Effector CD8-positive, alpha-beta T cell (primary cell): ENCODE data around the gene B3GNT2.
"Not testable (repeated sequence)": the region's sequence is repeated elsewhere in the genome, so short reads cannot be mapped to it uniquely, and the experiment has no call there.

Source experiments
- DNase-seq: peaks from one replicate; lab custom pipeline; 2025; lab: John Stamatoyannopoulos, UW

Gene B3GNT2

DNA sequence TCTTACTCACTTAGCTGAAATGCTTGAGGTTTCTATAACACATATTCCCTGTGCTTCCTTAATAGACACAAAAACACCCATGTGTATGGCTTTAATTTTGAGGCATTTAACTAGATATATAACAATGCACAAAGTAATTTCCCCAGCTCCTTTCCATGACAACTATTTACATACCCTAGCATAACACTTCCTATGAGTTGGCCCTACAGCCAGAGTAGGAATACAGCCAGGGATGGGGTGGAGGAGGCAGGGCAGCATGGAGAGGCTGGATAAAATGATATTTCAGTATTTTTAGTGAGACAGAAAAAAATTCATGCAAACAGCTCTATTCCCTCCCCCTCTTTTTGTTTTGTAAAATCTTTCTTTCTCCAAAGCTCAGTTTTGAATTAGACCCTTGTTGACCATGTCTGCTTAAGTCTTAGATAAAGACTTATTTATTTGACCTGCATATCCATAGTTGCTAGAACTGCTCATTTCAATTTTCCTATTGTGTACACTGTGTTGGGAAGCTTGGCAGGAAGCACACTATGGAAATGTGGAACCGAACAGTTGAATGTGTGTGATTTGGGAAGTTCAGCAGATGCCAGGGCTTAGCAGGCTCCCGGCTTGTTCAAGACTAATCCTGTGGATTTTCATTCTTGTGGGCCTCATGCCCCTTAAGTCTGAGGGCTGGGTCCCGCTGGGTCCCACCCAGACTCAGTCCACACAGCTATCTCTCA lies 11.2 kb upstream of the B3GNT2 start:
- DNase-seq = no peak

DNA sequence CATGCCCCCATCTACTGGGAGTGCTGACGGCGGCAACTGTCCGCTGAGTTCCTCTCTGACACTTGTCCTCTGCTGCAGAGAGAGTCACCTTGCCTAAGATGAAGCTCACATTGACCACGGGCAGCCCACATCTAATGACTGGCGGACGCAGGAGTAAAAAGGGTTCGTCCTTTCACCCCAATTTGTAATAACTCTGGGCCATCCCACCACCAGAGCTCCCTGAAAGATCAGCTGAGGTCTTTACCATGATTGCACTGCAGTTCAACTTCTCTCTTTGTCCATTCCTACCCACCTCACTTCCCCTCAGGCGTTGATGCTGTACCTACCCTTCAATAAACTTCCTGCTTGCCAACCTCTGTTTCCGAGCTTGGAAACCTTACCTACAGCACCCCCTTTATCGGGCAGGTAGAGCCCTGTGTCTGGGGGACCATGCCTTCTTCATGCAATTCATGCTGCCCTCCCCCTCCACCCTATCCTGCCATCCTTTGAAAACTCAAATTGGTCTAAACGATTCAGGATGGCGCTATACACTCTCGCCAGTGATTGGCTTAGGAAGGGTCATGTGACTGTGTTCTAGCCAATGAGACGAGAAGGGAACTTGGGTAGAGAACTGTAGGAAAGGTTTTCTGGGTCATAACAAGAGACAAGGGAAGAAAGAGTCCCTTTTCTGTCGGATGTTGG lies 10.3 kb upstream of the B3GNT2 start:
- DNase-seq = no peak

DNA sequence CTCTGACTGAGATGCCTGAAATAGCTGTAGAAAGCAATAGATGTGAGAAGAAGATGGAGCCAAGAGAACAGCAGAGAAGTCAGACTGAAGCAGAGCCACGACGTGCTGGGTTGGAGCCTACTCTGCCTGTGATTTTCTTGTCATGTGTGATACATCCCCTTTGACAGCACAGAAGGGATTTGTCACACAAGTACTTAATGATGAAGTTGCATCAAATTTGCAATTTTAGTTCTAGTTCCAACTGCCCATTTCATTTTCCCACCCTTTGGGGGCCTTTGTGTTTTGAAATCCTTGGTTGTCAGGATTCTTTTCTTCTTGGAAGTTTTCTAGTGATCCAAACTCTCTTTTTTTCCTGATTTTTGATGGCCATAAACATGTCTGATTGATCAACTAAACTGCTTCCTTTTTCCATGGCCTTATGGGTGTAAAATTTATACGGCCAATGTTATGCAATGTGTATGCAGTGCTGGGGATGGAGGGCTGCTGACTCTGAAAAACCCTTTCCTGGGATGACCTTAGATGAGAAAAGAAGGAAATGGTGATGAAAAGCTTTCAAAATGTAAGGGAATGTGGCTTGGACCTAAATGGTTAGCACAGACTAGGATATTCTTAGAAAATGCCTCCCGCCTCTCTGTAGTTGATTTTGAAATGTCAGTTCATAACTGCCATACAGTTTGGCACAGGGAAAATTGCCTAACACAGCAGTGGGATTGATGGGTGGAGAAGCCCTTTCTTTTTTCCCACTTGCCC lies 9.6 kb upstream of the B3GNT2 start:
- no peak for DNase-seq

DNA sequence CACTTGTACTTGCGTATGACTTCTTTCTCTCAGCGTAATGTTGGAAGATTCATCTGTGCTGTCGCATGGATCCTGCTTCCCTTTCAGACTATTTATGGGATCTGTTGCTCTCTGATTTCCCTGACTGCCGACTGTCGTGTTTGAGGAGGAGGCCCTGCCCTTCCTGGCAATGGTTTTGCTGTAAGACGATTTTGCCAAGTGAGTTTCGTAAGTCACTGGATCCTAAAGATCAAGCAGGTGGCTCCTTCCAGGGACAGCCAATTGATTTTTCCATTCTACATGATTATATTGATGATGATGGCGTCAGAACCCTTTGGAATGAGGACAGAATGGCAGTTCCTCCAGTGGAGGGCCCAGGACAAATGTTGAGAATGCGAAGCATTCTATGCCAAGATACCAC lies 8.7 kb upstream of the B3GNT2 start:
- no peak for DNase-seq

DNA sequence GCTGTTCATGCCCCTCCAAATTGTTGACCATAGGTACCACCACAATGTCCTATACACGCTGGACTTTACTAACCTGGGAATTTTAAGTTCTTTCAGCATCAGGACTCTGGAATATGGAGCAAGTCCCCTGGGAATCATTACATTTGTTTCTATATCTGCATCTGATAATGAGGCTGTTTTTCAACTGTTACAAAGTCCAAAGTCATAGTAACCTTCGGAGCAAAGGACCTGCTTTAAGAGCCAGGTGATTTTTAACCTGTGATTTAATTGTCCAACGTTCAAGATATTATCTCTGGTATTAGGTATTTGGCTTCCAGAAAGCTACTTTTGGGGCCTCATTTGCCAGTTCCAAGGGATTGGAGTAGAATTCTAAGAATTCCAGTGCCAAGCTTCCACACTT lies 7.5 kb upstream of the B3GNT2 start:
- DNase-seq = no peak

DNA sequence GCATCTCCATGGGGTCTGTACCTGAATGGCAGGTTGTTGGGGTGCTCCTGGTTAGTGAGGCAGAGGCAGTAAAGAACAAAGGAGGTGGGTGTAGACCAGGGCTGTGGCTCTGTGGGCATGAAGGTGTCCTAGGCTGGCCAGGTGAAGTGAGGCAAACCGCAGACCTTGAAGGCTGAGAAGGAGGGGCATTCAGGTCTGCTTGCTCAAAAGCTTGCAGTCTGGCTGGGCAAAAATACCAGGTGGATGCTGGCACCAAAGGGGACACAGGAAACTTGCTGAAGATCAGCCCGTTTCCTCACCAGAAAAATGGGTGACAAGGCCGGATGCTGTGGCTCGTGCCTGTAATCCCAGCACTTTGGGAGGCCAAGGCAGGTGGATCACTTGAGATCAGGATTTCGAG lies 6.7 kb upstream of the B3GNT2 start:
- DNase-seq = no peak

DNA sequence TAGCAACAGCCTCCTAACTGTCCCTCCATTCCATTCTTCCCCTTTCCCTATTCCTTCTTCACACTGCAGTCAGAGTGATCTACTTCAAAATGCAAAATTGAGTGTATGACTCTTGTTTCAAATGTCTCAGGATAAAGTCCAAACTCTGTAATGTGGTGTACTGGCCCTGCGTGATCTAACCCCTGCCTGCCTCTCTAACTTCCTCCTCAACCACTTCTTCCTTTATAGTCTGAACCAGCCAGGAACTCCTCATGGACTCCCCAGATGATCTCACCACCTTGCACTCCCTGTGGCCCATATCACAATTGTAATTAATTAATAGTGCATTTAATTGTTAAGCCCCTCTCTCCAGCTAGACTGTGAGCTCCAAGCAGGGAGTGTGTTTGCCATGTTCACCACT lies 3.1 kb upstream of the B3GNT2 start:
- no peak for DNase-seq

DNA sequence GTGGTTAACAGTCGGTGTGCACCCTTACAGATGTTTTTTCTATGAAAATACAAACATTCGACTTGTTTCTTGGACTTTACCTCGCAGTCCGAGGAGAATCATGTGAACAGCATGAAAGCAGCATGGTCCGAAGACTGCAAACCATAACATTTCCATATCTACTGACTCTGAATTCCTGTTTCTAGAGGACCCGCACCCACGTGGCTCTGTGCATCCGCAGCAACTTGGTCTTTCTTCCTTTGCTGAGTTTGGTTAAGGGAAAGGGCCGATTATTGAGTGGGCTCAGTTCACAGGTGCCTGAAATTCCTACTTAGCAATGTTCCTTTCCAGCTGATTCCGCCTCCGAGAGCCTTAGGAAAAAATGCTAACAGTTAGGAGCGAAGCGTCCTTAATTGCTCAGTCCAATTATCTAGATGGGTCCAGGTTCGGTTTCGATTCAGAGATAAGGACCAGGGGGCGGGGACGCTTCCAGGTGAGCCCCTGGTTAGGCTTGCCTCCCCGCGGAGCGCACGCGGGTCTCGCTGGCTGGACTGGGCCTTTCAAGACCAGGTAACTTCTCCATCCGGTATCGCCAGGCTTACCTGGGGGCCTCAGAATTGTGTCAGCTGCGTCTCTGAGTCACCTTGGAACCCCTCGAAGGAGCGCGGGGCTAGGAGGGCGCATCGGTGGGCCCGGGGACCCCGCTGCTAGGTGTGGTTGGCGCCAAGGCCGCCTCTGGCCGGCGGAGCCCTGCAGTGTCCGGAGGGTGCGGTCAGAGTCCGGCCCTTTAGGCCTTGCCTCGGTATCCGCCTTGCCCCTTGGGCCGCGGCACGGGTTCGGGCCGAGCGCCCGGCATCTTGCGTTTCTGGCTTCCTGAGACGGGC lies 1.1 kb upstream of the B3GNT2 start:
- DNase-seq = no peak

DNA sequence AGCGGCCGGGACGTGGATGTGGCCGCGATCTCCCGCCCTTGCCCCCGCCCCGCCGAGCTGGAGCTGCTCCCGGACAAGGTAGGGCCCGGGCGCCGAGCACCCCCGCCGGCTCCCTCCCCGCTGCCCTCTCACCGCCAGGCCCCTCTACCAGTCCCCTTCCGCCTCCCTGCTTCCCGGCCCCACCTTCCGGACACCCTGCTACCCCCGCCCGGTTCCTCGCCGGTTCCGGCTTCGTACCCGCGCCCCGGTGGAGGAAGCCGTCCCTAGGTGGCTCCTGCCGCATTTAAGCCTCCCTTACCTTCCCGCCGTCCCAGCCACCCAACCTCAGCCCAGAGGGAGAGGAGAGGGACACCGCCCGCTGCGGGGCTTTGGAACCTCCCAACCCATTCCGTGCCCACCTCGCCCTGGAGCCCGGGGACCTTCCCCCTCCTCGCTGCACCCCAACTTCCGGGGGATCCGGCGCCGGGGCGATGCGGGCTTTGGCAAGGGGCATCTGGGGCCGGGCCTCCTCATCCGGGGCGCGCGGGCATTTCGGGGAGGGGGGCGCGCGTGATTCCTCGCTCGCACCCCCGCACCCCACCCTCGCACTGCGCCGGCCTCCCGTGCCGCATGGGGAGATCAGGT lies 475 bp downstream of the B3GNT2 start:
- DNase-seq = peak; percentile 46

DNA sequence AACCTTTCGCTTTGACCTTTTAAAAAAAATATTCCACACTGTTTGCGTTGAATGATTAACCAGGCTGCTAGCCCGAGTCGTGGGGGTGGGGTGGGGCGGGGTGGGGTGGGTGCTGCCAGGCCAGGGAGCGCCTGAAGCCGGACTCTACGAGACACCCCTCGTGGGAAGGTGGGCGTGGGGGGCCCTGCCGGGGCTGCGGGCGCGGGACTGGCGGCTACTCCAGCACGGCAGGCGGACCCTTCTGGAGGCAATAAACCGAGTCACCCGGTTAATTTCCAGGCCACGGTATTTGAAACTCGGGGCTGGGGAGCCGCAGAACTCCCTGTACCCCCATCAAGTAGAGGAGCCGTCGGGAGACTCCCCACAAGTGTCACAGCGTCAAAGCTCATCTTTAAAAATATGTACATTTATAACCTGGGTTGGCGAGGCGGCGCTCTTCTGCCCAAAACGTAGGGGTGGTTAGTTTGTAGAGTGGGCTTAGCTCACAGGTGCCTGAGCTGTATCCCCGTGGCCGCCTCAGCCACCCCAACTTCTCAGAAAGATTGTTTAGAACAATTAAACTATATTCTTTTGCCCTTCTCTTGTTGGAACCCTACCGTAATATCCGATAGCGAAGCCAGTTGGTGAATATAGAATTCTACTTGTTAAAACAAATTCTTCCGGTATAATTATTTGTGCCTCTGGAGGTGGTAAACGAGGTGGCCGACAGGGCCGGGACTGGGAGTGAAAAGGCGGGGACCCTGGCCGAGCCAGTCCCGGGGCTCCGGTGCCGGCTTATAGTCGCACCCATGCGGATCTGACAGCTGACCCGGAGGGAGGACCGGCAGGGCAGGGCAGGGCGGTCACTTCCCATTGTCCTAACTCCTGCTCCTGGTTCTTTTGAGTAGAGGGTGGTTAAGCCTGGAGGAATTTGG lies 1.4 kb downstream of the B3GNT2 start:
- DNase-seq = peak; percentile 25

DNA sequence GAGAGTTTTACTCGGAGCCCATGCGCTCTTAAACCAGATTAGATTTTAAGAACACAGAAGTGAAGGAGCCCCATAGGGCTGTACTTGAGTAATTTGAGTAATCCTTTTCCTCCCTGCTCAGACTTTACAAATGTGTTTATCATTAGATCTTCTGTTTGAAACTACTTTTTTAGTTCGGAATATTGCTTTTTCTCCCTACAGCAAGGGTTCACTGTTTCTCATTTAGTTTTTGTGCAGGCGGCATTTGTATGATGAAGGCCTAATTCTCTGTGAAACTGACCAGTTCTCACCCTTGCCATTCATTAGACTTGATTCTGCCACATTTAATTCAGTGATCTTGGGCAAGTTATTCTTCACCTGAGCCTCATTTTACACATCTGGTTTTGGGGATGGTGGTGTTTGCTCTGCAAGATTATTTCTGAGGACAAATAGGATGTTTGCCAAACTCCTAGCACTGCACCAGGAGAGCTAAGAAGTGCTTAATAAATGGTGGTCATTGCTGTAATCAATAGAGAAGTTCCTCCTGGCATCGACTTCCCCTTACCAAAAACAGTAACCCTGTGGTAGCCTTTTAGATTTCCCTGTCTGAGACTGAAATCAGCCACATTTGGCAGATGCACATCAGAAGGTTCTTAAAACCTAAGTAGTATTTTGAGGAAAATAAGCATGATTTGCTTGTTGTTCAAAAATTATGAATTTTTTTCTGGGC lies 2.2 kb downstream of the B3GNT2 start:
- no peak for DNase-seq

DNA sequence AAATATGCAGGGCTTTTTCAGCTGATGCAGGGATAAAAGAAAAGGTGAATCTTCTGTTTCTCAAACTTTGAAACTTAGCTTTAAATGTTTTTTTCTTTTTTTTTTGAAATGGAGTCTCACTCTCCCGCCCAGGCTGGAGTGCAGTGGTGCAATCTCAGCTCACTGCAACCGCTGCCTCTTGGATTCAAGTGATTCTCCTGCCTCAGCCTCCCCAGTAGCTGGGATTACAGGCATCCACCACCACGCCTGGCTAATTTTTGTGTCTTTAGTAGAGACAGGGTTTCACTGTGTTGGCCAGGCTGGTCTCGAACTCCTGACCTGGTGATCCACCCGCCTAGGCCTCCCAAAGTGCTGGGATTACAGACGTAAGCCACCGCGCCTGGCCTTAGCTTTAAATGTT lies 2.9 kb downstream of the B3GNT2 start:
- DNase-seq = not testable (repeated sequence)

DNA sequence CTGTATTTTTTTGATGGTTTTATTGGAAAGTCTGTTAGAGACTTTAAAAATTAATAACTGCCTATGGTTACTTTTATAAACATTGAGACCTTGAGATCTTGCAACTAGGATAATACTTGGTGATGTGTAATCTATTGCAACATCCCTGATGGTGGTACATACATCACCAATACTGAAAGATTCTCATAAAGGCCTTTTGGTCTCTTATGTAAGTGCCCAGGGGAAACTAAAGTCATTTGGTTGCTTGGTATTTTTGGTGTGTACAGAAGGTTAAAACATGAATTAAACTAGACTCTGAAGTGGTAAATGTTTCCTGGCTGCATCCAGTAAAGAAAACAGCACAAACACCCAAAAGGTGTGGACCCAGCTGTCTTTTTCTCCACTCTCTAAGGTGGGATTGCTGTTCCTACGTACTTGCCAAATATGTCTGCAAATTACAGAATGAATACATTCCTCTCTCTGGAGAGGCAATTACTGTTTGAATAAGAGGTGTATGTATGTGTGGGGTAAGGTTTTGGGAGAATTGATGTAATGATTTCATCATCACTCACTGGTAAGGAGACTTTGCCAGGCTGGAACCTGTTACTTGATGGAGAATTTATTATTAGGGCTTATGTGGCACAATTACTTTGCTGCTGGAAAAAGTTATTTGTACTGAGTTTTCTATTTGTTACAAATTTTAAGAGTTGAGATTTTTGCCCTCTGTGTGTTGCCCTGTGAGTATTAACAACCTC lies 3.6 kb downstream of the B3GNT2 start:
- no peak for DNase-seq

DNA sequence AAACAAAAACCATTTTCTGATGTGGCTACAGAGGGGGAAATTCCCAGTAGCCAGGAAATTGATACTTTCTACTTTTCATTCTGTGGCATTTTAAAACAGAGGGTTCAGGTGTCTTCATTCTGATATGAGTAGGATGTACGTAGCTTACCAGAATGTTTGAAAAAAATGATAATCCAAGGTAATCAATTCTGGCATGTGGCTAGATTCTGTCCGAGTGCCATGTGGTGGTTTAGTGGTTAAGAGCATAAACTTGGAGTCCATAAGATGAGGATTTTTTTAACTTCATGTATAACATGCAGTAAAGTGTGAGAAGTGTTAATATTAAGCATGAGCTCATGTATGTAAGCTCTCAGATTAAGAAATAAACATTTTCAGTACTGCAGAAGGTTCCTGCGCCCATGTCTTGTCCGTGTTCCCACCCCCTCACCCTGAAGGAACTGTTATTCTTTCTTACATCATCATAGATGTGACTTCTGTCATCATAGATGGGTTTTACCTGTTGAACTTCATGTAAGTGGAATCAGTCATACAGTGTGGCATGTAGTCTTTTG lies 4.5 kb downstream of the B3GNT2 start:
- no peak for DNase-seq

DNA sequence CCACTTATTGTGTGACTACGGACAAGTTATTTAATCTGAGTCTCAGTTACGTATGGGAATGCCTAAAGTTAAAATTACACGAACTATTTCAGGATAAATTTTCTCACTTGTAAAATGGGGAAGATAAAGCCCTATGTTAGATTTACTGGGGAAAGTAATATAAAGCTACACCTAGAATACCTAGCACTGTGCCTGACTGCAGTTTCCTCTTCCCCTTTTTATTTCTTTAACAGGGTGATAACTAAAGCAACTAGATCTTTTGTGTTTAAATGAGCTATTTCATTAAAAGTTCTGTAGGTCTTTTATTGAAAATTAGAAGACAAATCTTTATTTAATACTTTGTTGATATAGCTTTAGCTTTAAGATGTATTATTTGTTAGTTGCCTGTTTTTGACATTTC lies 5.0 kb downstream of the B3GNT2 start:
- no peak for DNase-seq

DNA sequence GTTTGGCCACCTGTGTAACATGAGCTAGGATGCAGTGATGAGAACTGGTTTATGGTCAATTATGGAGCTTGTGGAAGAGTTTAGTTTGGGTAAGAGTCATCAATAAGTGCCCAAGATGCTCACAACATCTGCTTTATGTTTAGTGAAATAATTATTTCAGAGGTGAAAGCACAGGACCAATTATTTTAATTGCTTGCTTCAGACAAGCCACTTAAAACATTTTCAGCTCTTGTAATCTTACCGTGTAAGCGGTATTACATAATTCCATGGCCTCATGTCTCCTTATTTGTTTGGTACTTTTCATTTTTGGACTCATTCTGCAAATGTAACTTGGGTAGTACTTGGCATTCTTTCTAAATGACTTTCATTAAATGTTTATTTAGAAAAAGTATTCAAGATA lies 5.4 kb downstream of the B3GNT2 start:
- DNase-seq = no peak

DNA sequence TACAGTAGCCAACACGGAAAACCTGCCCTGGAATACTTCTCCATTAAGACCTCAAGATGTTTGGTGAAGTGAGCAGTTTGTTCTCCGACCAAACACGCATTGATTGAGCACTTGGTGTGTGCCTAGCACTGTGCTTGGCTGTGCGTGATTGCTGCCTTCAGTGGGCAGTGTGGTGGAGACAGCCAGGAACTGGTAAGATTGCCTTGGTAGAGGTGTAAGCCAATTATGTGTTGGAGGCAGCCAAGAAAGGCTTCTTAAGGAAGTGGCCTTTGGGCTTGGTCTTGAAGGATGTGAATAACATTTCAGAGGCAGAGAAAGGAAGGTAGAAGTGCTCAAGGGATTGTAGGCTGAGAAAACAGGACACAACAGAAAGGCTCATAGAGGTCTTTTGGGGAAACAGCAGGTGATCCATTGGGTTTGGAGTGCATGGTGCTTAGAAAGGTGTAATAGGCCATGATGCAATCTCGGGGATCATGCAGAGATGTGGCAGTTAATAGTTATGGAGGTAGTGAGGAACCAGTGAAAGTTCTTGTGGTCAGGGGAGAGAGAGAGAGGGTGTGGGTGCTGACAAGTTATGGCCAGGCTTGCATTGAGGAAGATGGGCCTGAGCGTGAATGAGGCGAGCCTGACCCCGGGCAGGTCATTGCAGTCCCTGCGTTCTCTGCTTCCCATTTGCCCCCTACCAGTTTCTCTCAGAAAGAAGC lies 6.3 kb downstream of the B3GNT2 start:
- no peak for DNase-seq

DNA sequence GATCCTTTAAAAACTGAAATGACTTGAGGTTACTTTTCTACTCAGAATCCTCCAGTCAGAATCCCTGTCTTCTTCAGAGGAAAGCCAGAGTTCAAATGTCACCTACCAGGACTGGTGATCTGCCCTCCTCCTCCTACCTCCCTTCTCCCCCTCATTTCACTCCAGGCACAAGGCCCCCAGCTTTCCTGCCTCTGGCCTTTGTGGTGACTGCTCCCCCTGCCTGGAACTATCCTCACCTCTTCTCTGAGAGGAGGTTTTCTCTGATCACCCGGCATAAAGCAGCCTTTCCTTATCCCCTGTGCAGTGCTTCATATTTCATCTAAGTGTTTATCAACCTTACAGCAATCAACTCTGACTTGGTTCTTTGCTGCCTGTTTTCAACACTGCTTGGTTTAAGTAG lies 6.8 kb downstream of the B3GNT2 start:
- DNase-seq = no peak
